ENCODE data around the gene SAMD14.

Gene SAMD14

GRCh38 chr17:50106393-50107131 lies 23.4 kb downstream of the SAMD14 start:
- Histone ChIP-seq H3K9me3 (ENCODE audit: insufficient read depth, low read length, severe bottlenecking) (no peaks in the 10 kb centered on the region), H2AFZ (ENCODE audit: low read depth, low read length) (no peak overlapping the region), H3K4me2 (ENCODE audit: insufficient read depth, low read length) (no peak overlapping the region), H3K4me1 (ENCODE audit: insufficient read depth, low read length) (no peaks in the 10 kb centered on the region), H3K36me3 (ENCODE audit: insufficient read depth, low read length) (no peaks in the 10 kb centered on the region), H4K20me1 (ENCODE audit: insufficient read depth, low read length) (no peaks in the 10 kb centered on the region; the same call in 1 of the 2 replicates), H3K27ac (ENCODE audit: low read length) (no peak overlapping the region), H3K27me3 (ENCODE audit: insufficient read depth, low read length, poor library complexity) (no peaks in the 10 kb centered on the region), H3K9ac (ENCODE audit: low read depth, low read length) (no peak overlapping the region), H3K79me2 (ENCODE audit: insufficient read depth, low read length) (no peaks in the 10 kb centered on the region), H3K4me3 (ENCODE audit: low read depth in 1 of 2, low read length in 2 of 2) (no peak overlapping the region)
- TF ChIP-seq CTCF (IDR thresholded peaks at IDR 0.05; ENCODE audit: borderline replicate concordance, extremely low read depth, low read length, poor library complexity, severe bottlenecking), result no peak
- no peak for TF ChIP-seq EZH2 (IDR thresholded peaks at IDR 0.05; ENCODE audit: borderline replicate concordance, low read depth, low read length, severe bottlenecking)
- DNase-seq, result no peak
- ATAC-seq (ENCODE audit: insufficient read depth, low read depth), result no peak

- DNase-seq (no peak), ATAC-seq (ENCODE audit: insufficient read depth, low read depth) (no peak)
- Histone ChIP-seq H3K9me3 (ENCODE audit: insufficient read depth, low read length, severe bottlenecking) (no peaks in the 10 kb centered on the region), H3K27me3 (ENCODE audit: insufficient read depth, low read length, poor library complexity) (no peaks in the 10 kb centered on the region), H3K36me3 (ENCODE audit: insufficient read depth, low read length) (no peaks in the 10 kb centered on the region), H3K4me2 (ENCODE audit: insufficient read depth, low read length) (no peak overlapping the region), H3K9ac (ENCODE audit: low read depth, low read length) (no peak overlapping the region), H3K79me2 (ENCODE audit: insufficient read depth, low read length) (no peaks in the 10 kb centered on the region), H4K20me1 (ENCODE audit: insufficient read depth, low read length) (no peaks in the 10 kb centered on the region; the same call in 1 of the 2 replicates), H2AFZ (ENCODE audit: low read depth, low read length) (no peak overlapping the region), H3K4me3 (ENCODE audit: low read depth in 1 of 2, low read length in 2 of 2) (no peak overlapping the region), H3K4me1 (ENCODE audit: insufficient read depth, low read length) (no peaks in the 10 kb centered on the region), H3K27ac (ENCODE audit: low read length) (no peak overlapping the region)
- TF ChIP-seq EZH2 (IDR thresholded peaks at IDR 0.05; ENCODE audit: borderline replicate concordance, low read depth, low read length, severe bottlenecking) (no peak), CTCF (IDR thresholded peaks at IDR 0.05; ENCODE audit: borderline replicate concordance, extremely low read depth, low read length, poor library complexity, severe bottlenecking) (no peak)
Measured at GRCh38 chr17:50105811-50106210, 24.1 kb downstream of the SAMD14 start.

GRCh38 chr17:50103941-50104340 lies 26.0 kb downstream of the SAMD14 start:
- H4K20me1 ChIP-seq (ENCODE audit: insufficient read depth, low read length), result no peaks in the 10 kb centered on the region; the same call in 1 of the 2 replicates
- TF ChIP-seq EZH2 (IDR thresholded peaks at IDR 0.05; ENCODE audit: borderline replicate concordance, low read depth, low read length, severe bottlenecking) (no peak), CTCF (IDR thresholded peaks at IDR 0.05; ENCODE audit: borderline replicate concordance, extremely low read depth, low read length, poor library complexity, severe bottlenecking) (no peak)
- no peak overlapping the region for H3K4me2 ChIP-seq (ENCODE audit: insufficient read depth, low read length)
- DNase-seq, result no peak
- H3K79me2 ChIP-seq (ENCODE audit: insufficient read depth, low read length), result no peaks in the 10 kb centered on the region
- no peaks in the 10 kb centered on the region for H3K36me3 ChIP-seq (ENCODE audit: insufficient read depth, low read length)
- no peak overlapping the region for H3K4me3 ChIP-seq (ENCODE audit: low read depth in 1 of 2, low read length in 2 of 2)
- ATAC-seq (ENCODE audit: insufficient read depth, low read depth), result no peak
- no peak overlapping the region for H2AFZ ChIP-seq (ENCODE audit: low read depth, low read length)
- no peak overlapping the region for H3K9ac ChIP-seq (ENCODE audit: low read depth, low read length)
- no peaks in the 10 kb centered on the region for H3K27me3 ChIP-seq (ENCODE audit: insufficient read depth, low read length, poor library complexity)
- H3K9me3 ChIP-seq (ENCODE audit: insufficient read depth, low read length, severe bottlenecking), result no peaks in the 10 kb centered on the region
- no peak overlapping the region for H3K27ac ChIP-seq (ENCODE audit: low read length)
- H3K4me1 ChIP-seq (ENCODE audit: insufficient read depth, low read length), result no peaks in the 10 kb centered on the region

Measured in DND-41 (cell line).